HepG2 (cell line): ENCODE results near the gene DSCAML1. TPM values are rescaled to one million over a fixed set of nuclear protein-coding genes. Genes with fewer than 3 reads are reported as not detected.

Experiments used
- ATAC-seq: fragments of 200-7000 bp; cut with Tn5 transposase; 3 replicates; pipeline ENCODE4 v1.9.1; 2020; ENCODE audit warnings: mild to moderate bottlenecking, moderate library complexity
- BruUV-seq: library from RNA; stranded (reverse); fragments of 400-500 nt; replicated peaks from 2 replicates; lab custom pipeline; 2021; lab: Mats Ljungman, UMichigan
- CTCF ChIA-PET: fragments of 300-600 bp; formaldehyde crosslinking; extraction: SDS; loops from one replicate; lab custom pipeline; 2021; ENCODE audit warnings: low total read pairs, inconsistent platforms, low intra/inter-chr PET ratio; lab: Yijun Ruan, JAX
- POLR2A ChIA-PET: fragments of 350-600 bp; sonication (Branson Sonifier 250); formaldehyde crosslinking; loops from one replicate; lab custom pipeline; 2020; ENCODE audit warnings: antibody characterized with exemption, inconsistent platforms; lab: Yijun Ruan, JAX
- DNase-seq: peaks from one replicate; pipeline ENCODE4 v3.0.0-alpha.2; 2015; ENCODE audit warnings: low spot score
- FAIRE-seq: peaks from 3 replicates; lab custom pipeline; 2011; peaks lifted over from hg19 to GRCh38; lab: Jason Lieb, UNC
- H2AFZ ChIP-seq: one replicate; pipeline ENCODE4 v1.6.1; 2011; ENCODE audit warnings: low read length, inconsistent platforms
- H3K27ac ChIP-seq: fragments of 300-600 bp; 3 replicates; pipeline ENCODE4 v1.8.0; 2011; ENCODE audit warnings: mixed run types, mild to moderate bottlenecking, mixed read lengths, low read length, inconsistent platforms; ENCODE audit not compliant: insufficient read depth; ENCODE audit errors: extremely low read length
- H3K27me3 ChIP-seq, 2 experiments: fragments of 200-600 bp in 1 of 2; 2 replicates in 1 of 2; 3 replicates in 1 of 2; pipeline versions ENCODE4 v1.6.0 to v1.8.0; 2011; ENCODE audit warnings: low read length in 2 of 2, mild to moderate bottlenecking in 2 of 2, moderate library complexity in 2 of 2, inconsistent platforms in 1 of 2; ENCODE audit not compliant: insufficient read depth in 2 of 2, control insufficient read depth in 1 of 2
- H3K36me3 ChIP-seq, 2 experiments: fragments of 200-600 bp in 1 of 2; replicated peaks in 1 of 2; 2 replicates in 1 of 2; 3 replicates in 1 of 2; pipeline versions ENCODE4 v1.5.1 to v1.8.0; 2011; ENCODE audit warnings: low read length in 2 of 2, inconsistent platforms in 1 of 2; ENCODE audit not compliant: insufficient read depth in 2 of 2, control insufficient read depth in 1 of 2
- H3K4me1 ChIP-seq: 2 replicates; pipeline ENCODE4 v1.5.1; 2012; ENCODE audit warnings: low read length, inconsistent platforms; ENCODE audit not compliant: insufficient read depth
- H3K4me2 ChIP-seq: 2 replicates; pipeline ENCODE4 v1.6.0; 2011; ENCODE audit warnings: low read depth, low read length, inconsistent platforms
- H3K4me3 ChIP-seq, 3 experiments: fragments of 200-600 bp in 1 of 3; sonication (generic), shearing (Covaris generic) in 1 of 3; replicated peaks in 1 of 3; 2 replicates each; pipeline ENCODE4 v1.5.1; 2011 to 2016; ENCODE audit warnings: low read length in 3 of 3, inconsistent platforms in 2 of 3, low read depth in 2 of 3, mild to moderate bottlenecking in 2 of 3, control low read depth in 1 of 3, mixed read lengths in 1 of 3; ENCODE audit not compliant: insufficient read depth in 1 of 3
- H3K79me2 ChIP-seq: one replicate; pipeline ENCODE4 v1.6.1; 2011; ENCODE audit warnings: low read length, inconsistent platforms; ENCODE audit not compliant: insufficient read depth
- H3K9ac ChIP-seq: 2 replicates; pipeline ENCODE4 v1.6.0; 2011; ENCODE audit warnings: mild to moderate bottlenecking, low read depth, low read length, inconsistent platforms; ENCODE audit not compliant: insufficient read depth
- H3K9me3 ChIP-seq: 2 replicates; pipeline ENCODE4 v1.5.1; 2012; ENCODE audit warnings: mild to moderate bottlenecking, low read length
- H4K20me1 ChIP-seq: 2 replicates; pipeline ENCODE4 v1.6.0; 2011; ENCODE audit warnings: inconsistent platforms, mild to moderate bottlenecking, low read length, moderate library complexity; ENCODE audit not compliant: insufficient read depth
- ARHGAP35 ChIP-seq: sonication (generic); formaldehyde crosslinking; IDR thresholded peaks from 2 replicates; pipeline ENCODE4 v1.9.0; 2022; ENCODE audit warnings: mild to moderate bottlenecking, inconsistent platforms, moderate library complexity, missing genetic modification reagents, borderline replicate concordance
- ARNT2 ChIP-seq: sonication (generic); formaldehyde crosslinking; IDR thresholded peaks from 2 replicates; pipeline ENCODE4 v1.8.0; 2022; ENCODE audit warnings: mild to moderate bottlenecking, low read depth, missing genetic modification reagents, moderate library complexity
- BCLAF1 ChIP-seq: fragments of 450-650 bp; IDR thresholded peaks from 2 replicates; pipeline ENCODE4 v1.6.1; 2017; ENCODE audit warnings: mild to moderate bottlenecking
- CBX2 ChIP-seq, 2 experiments: fragments of 200-600 bp in 1 of 2; sonication (generic); formaldehyde crosslinking in 1 of 2; IDR thresholded peaks; 2 replicates each; pipeline versions ENCODE4 v1.7.0 to v1.8.1; 2018 to 2022; ENCODE audit warnings: low read depth in 2 of 2, low read length in 1 of 2, mild to moderate bottlenecking in 1 of 2, missing genetic modification reagents in 1 of 2
- CENPX ChIP-seq: sonication (generic); formaldehyde crosslinking; IDR thresholded peaks from 2 replicates; pipeline ENCODE4 v1.9.0; 2021; ENCODE audit warnings: mild to moderate bottlenecking, missing genetic modification reagents, moderate library complexity
- NCOR1 ChIP-seq: fragments of 200-600 bp; sonication (generic); IDR thresholded peaks from 2 replicates; pipeline ENCODE4 v1.7.0; 2017; ENCODE audit warnings: antibody characterized with exemption, low read length, borderline replicate concordance
- NONO ChIP-seq, 2 experiments: fragments of 450-650 bp in 1 of 2; sonication (generic) in 1 of 2; formaldehyde crosslinking in 1 of 2; IDR thresholded peaks in 1 of 2; conservative IDR thresholded peaks in 1 of 2; 2 replicates each; pipeline versions ENCODE4 v1.6.1 to v1.8.0; 2017 to 2022; ENCODE audit warnings: mild to moderate bottlenecking in 1 of 2, missing genetic modification reagents in 1 of 2, moderate library complexity in 1 of 2
- NRL ChIP-seq: sonication (generic); formaldehyde crosslinking; IDR thresholded peaks from 2 replicates; pipeline ENCODE4 v1.5.0; 2020; ENCODE audit warnings: missing genetic modification reagents, mild to moderate bottlenecking, moderate library complexity, borderline replicate concordance
- SALL2 ChIP-seq: sonication (generic); formaldehyde crosslinking; IDR thresholded peaks from 2 replicates; pipeline ENCODE4 v1.8.1; 2023; ENCODE audit warnings: mild to moderate bottlenecking, missing genetic modification reagents, inconsistent platforms
- ZBTB21 ChIP-seq: sonication (generic); formaldehyde crosslinking; IDR thresholded peaks from 2 replicates; pipeline ENCODE4 v1.4.0; 2020; ENCODE audit warnings: missing genetic modification reagents
- ZMYM2 ChIP-seq: sonication (generic); formaldehyde crosslinking; IDR thresholded peaks from 2 replicates; pipeline ENCODE4 v1.8.0; 2022; ENCODE audit warnings: mild to moderate bottlenecking, missing genetic modification reagents
- ZNF124 ChIP-seq: sonication (generic); formaldehyde crosslinking; IDR thresholded peaks from 2 replicates; pipeline ENCODE4 v1.4.0; 2020; ENCODE audit warnings: missing genetic modification reagents
- ZNF296 ChIP-seq: sonication (generic); formaldehyde crosslinking; conservative IDR thresholded peaks from 2 replicates; pipeline ENCODE4 v1.5.0; 2020; ENCODE audit warnings: mild to moderate bottlenecking, missing genetic modification reagents
- ZNF337 ChIP-seq: sonication (generic); formaldehyde crosslinking; IDR thresholded peaks from 2 replicates; pipeline ENCODE4 v1.5.1; 2020; ENCODE audit warnings: missing genetic modification reagents, low read depth, mild to moderate bottlenecking, borderline replicate concordance
- ZNF644 ChIP-seq: IDR thresholded peaks from 2 replicates; pipeline ENCODE4 v1.6.1; 2016; ENCODE audit warnings: low read depth
- ZNF878 ChIP-seq: sonication (generic); formaldehyde crosslinking; IDR thresholded peaks from 2 replicates; pipeline ENCODE4 v1.8.1; 2023; ENCODE audit warnings: mild to moderate bottlenecking, missing genetic modification reagents, moderate library complexity
- WGBS: methylation state at CpG from one replicate; pipeline ENCODE4 v1.1.6; 2017; ENCODE audit warnings: low lambda C conversion rate; 5-methylcytosine and 5-hydroxymethylcytosine counted together
- in situ Hi-C: cut with HindIII; loops from 2 replicates; pipeline ENCODE4 v1.10.0; 2017; ENCODE audit warnings: low pct_unique_long_range_greater_than_20kb; ENCODE audit not compliant: extremely low pct_ligation_motif_present
- intact Hi-C: fragments of 100-400 bp; cut with micrococcal nuclease; formaldehyde crosslinking; loops from one replicate; pipeline ENCODE4 v1.10.0; 2022; ENCODE audit not compliant: unreplicated experiment
- polyA plus RNA-seq, 8 experiments: library from polyadenylated mRNA; depleted of rRNA in 3 of 8; stranded (reverse) in 7 of 8; unstranded in 1 of 8; fragments of >200 nt; fragmentation: Illumina TruSeq in 4 of 8; extraction: Trizol in 4 of 8; gene quantifications; 2 replicates each; pipeline versions ENCODE4 v1.2.1 to v1.2.3, GENCODE V29; 2011 to 2016; ENCODE audit warnings: low read depth in 4 of 8, missing spikeins in 1 of 8, mixed read lengths in 1 of 8; ENCODE audit not compliant: insufficient read depth in 1 of 8
- total RNA-seq, 5 experiments: library from RNA; depleted of rRNA; stranded (reverse); fragments of >200 nt; fragmentation: Illumina TruSeq; extraction: Trizol; gene quantifications; 2 replicates each; pipeline ENCODE4 v1.2.3, GENCODE V29; 2016; ENCODE audit warnings: low read depth in 1 of 5

DSCAML1 gene
- total and polyA plus RNA-seq, 2 of the 13 experiments (the other 11 are each of a cell fraction or from before 2014, with no cell fraction given), result 0.29 to 0.40 TPM

- DNase-seq, result no peak
- H3K4me3 ChIP-seq, result no peak overlapping the region
- in situ Hi-C loops, result no loop called here
- 55% methylated on average over 9 of the region's 9 CpGs for WGBS
- H3K4me1 ChIP-seq, result no peaks in the 10 kb centered on the region
- no peaks in the 10 kb centered on the region for H4K20me1 ChIP-seq
- H2AFZ ChIP-seq, result no peak overlapping the region
- H3K27me3 ChIP-seq, result no peaks in the 10 kb centered on the region; a peak in 1 of 5 replicates
- no peak for FAIRE-seq
- H3K79me2 ChIP-seq, result no peaks in the 10 kb centered on the region
- POLR2A ChIA-PET, result no interaction called here
- no peak overlapping the region for H3K4me2 ChIP-seq
- H3K36me3 ChIP-seq, result no peaks in the 10 kb centered on the region
- intact Hi-C loops, result no loop called here
- no peak overlapping the region for H3K27ac ChIP-seq
- H3K9ac ChIP-seq, result no peak overlapping the region
- no peak for ATAC-seq
- no TSS peak for BruUV-seq
- TF ChIP-seq ZNF644 (no peak), ZNF296 (CRISPR knock-in tag) (no peak), ZMYM2 (CRISPR knock-in tag) (no peak), BCLAF1 (no peak), CBX2 (IDR thresholded peaks at IDR 0.05; ENCODE audit: low read depth, low read length) (no peak), CBX2 (CRISPR knock-in tag; IDR thresholded peaks at IDR 0.05; ENCODE audit: low read depth) (no peak), CENPX (CRISPR knock-in tag) (no peak), ZNF124 (CRISPR knock-in tag) (no peak), NCOR1 (no peak), SALL2 (CRISPR knock-in tag) (no peak), ZNF878 (CRISPR knock-in tag) (no peak), ZBTB21 (no peak), NONO (IDR thresholded peaks at IDR 0.05) (no peak), NONO (CRISPR knock-in tag; conservative IDR thresholded peaks at IDR 0.05) (no peak), ZNF337 (CRISPR knock-in tag) (no peak), NRL (CRISPR knock-in tag) (no peak), ARHGAP35 (CRISPR knock-in tag) (no peak), ARNT2 (CRISPR knock-in tag) (no peak)
- TF ChIP-seq, all 625 proteins: peak for 0
- H3K9me3 ChIP-seq, result no peaks in the 10 kb centered on the region
- CTCF ChIA-PET, result no interaction called here
Observed at GRCh38 chr11:117735350-117735977, 61.6 kb downstream of the DSCAML1 start.
